ENCODE results near the gene PRCC. TPM values are rescaled to one million over a fixed set of nuclear protein-coding genes. Genes with fewer than 3 reads are reported as not detected.

Gene PRCC
- total RNA-seq, 1 donor from 2014 or later, result 16.3 TPM

- no peak overlapping the region for H3K4me3 ChIP-seq
- H3K27ac ChIP-seq, result no peak overlapping the region
- peak; percentile 42 to 51 (median 49) for TF ChIP-seq CTCF (IDR thresholded peaks at IDR 0.05)
- intact Hi-C loops (cut with DNase I), result no loop called here
- H3K27me3 ChIP-seq, result no peaks in the 10 kb centered on the region
- no peaks in the 10 kb centered on the region for H3K4me1 ChIP-seq
- peaks cover 65 to 94% of the 10 kb centered on the region in 2 donors for H3K36me3 ChIP-seq
- H3K9me3 ChIP-seq, result no peaks in the 10 kb centered on the region
- DNase-seq (ENCODE audit: low spot score in 2 of 2), result peak in 1 of 2 donors; percentile 64
These were observed 30.0 kb downstream of the PRCC start for GRCh38 chr1:156797212-156797871.

GRCh38 chr1:156801409-156802121 lies 34.2 kb downstream of the PRCC start:
- no peak for DNase-seq (ENCODE audit: low spot score in 2 of 2)
- intact Hi-C loops (cut with DNase I), result no loop called here
- no peak for TF ChIP-seq CTCF (IDR thresholded peaks at IDR 0.05)
- Histone ChIP-seq H3K4me1 (no peaks in the 10 kb centered on the region), H3K4me3 (no peak overlapping the region), H3K36me3 (peaks cover 32 to 52% of the 10 kb centered on the region in 2 donors), H3K27me3 (no peaks in the 10 kb centered on the region), H3K27ac (no peak overlapping the region), H3K9me3 (no peaks in the 10 kb centered on the region)

- H3K36me3 ChIP-seq, result peaks cover 27 to 43% of the 10 kb centered on the region in 2 donors
- no peaks in the 10 kb centered on the region for H3K9me3 ChIP-seq
- intact Hi-C loops (cut with DNase I), result no loop called here
- H3K27ac ChIP-seq, result no peak overlapping the region
- no peak for TF ChIP-seq CTCF (IDR thresholded peaks at IDR 0.05)
- no peak overlapping the region for H3K4me3 ChIP-seq
- H3K4me1 ChIP-seq, result no peaks in the 10 kb centered on the region
- no peak for DNase-seq (ENCODE audit: low spot score in 2 of 2)
- H3K27me3 ChIP-seq, result no peaks in the 10 kb centered on the region
These were observed 35.1 kb downstream of the PRCC start for GRCh38 chr1:156802421-156802935.

- TF ChIP-seq CTCF (IDR thresholded peaks at IDR 0.05), result no peak
- intact Hi-C loops (cut with DNase I), result no loop called here
- Histone ChIP-seq H3K4me1 (no peaks in the 10 kb centered on the region), H3K9me3 (no peaks in the 10 kb centered on the region), H3K36me3 (peaks cover 19 to 35% of the 10 kb centered on the region in 2 donors), H3K27me3 (no peaks in the 10 kb centered on the region), H3K27ac (no peak overlapping the region), H3K4me3 (no peak overlapping the region)
- no peak for DNase-seq (ENCODE audit: low spot score in 2 of 2)
These were observed 35.9 kb downstream of the PRCC start for GRCh38 chr1:156803086-156803851.

GRCh38 chr1:156804026-156804425 lies 36.7 kb downstream of the PRCC start:
- no peak for DNase-seq (ENCODE audit: low spot score in 2 of 2)
- Histone ChIP-seq H3K36me3 (peaks cover 18 to 28% of the 10 kb centered on the region in 2 donors), H3K9me3 (no peaks in the 10 kb centered on the region), H3K4me1 (no peaks in the 10 kb centered on the region), H3K27me3 (no peaks in the 10 kb centered on the region), H3K4me3 (no peak overlapping the region), H3K27ac (no peak overlapping the region)
- intact Hi-C loops (cut with DNase I), result no loop called here
- no peak for TF ChIP-seq CTCF (IDR thresholded peaks at IDR 0.05)
